Osteocyte (in vitro differentiated cells): ENCODE data around the gene SIGLEC10. TPM values are rescaled to one million over a fixed set of nuclear protein-coding genes. Genes with fewer than 3 reads are reported as not detected.

Experiments used
- DNase-seq: peaks from one replicate; pipeline ENCODE4 v3.0.0; 2021; ENCODE audit warnings: mixed read lengths; ENCODE audit not compliant: unreplicated experiment; ENCODE audit errors: extremely low spot score
- H3K27ac Mint-ChIP-seq: one replicate; pipeline ENCODE4 v1.8.0; 2021; ENCODE audit warnings: mild to moderate bottlenecking, mixed read lengths; ENCODE audit not compliant: unreplicated experiment
- H3K27me3 Mint-ChIP-seq: one replicate; pipeline ENCODE4 v1.8.0; 2021; ENCODE audit warnings: mixed read lengths; ENCODE audit not compliant: unreplicated experiment
- H3K36me3 Mint-ChIP-seq: one replicate; pipeline ENCODE4 v1.8.0; 2021; ENCODE audit warnings: mixed read lengths; ENCODE audit not compliant: unreplicated experiment
- H3K4me1 Mint-ChIP-seq: one replicate; pipeline ENCODE4 v1.8.0; 2021; ENCODE audit warnings: mixed read lengths; ENCODE audit not compliant: unreplicated experiment
- H3K4me3 Mint-ChIP-seq: one replicate; pipeline ENCODE4 v1.8.0; 2021; ENCODE audit warnings: mild to moderate bottlenecking, moderate library complexity, mixed read lengths; ENCODE audit not compliant: unreplicated experiment
- H3K9me3 Mint-ChIP-seq: one replicate; pipeline ENCODE4 v1.8.0; 2021; ENCODE audit warnings: mixed read lengths; ENCODE audit not compliant: unreplicated experiment
- CTCF ChIP-seq: fragments of 200-600 bp; sonication (generic); IDR thresholded peaks from 2 replicates; pipeline ENCODE4 v1.5.0; 2021; ENCODE audit warnings: antibody characterized with exemption, mild to moderate bottlenecking, moderate library complexity
- total RNA-seq: library from RNA; stranded (reverse); gene quantifications from 2 replicates; pipeline ENCODE4 v1.2.1, GENCODE V29; 2021

Gene SIGLEC10
- total RNA-seq, 1 donor from 2014 or later: not detected

- no peak for DNase-seq
- Mint-ChIP-seq H3K27ac (no peak overlapping the region), H3K36me3 (no peaks in the 10 kb centered on the region), H3K9me3 (no peaks in the 10 kb centered on the region), H3K27me3 (no peaks in the 10 kb centered on the region), H3K4me1 (no peaks in the 10 kb centered on the region), H3K4me3 (no peak overlapping the region)
- TF ChIP-seq CTCF: no peak
Measured at GRCh38 chr19:51380379-51380778, 37.1 kb downstream of the SIGLEC10 start.

- no peak for DNase-seq
- no peaks in the 10 kb centered on the region for H3K27me3 Mint-ChIP-seq
- H3K9me3 Mint-ChIP-seq: no peaks in the 10 kb centered on the region
- no peaks in the 10 kb centered on the region for H3K36me3 Mint-ChIP-seq
- H3K4me1 Mint-ChIP-seq: no peaks in the 10 kb centered on the region
- no peak overlapping the region for H3K4me3 Mint-ChIP-seq
- no peak for TF ChIP-seq CTCF
- no peak overlapping the region for H3K27ac Mint-ChIP-seq
Measured at GRCh38 chr19:51377422-51377821, 40.0 kb downstream of the SIGLEC10 start.

- H3K27ac Mint-ChIP-seq: no peak overlapping the region
- no peak for TF ChIP-seq CTCF
- no peaks in the 10 kb centered on the region for H3K36me3 Mint-ChIP-seq
- H3K4me1 Mint-ChIP-seq: no peaks in the 10 kb centered on the region
- no peak for DNase-seq
- no peaks in the 10 kb centered on the region for H3K9me3 Mint-ChIP-seq
- H3K4me3 Mint-ChIP-seq: no peak overlapping the region
- H3K27me3 Mint-ChIP-seq: no peaks in the 10 kb centered on the region
Measured at GRCh38 chr19:51375504-51376221, 41.8 kb downstream of the SIGLEC10 start.

DNA sequence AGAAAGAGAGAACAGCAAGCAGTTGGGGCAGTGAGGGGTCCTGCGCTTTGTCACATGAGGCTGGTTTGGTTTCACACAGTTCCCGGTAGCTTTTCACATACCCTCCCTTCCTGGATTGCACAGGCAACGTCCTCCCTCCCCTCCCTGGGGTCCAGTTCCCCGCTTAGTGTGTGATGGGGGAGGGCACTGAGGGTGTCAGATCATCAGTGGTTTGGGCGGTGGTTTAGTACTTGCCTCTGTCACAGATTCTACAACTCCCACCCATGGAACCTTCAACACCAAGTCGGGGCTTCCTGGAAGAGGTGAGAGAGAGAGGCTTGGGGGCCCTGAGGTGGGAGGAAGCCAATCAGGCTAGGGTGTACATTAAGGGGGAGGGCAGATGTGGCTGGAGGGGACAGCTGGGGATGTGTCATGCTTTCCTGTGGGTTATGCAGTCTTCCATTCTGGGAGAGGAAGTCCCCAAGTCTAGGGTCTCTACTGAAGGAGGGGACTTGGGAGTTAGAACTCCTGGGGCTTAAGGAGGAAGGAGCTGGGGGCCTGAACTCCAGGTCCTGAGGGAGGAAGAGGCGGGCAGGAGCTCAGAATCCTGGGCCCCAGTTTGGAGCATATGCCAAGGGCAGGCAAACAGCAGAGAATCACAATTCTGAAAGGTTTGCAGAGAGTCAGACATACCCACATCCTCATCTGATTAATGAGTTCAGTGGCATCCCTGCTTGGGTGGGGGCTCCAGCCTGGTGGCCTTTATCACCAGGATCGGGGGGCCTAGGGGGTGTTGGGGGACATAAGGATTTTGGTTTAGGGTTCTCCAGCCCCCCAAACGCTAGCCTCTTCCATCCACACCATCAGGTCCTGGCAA is 44.6 kb downstream of the SIGLEC10 start, which contains the start of gene NKG7:
TSS of gene NKG7 (minus strand) at position 6 of the 856 bp plus-strand sequence. CDS start 119 bp downstream, outside the sequence.
- Mint-ChIP-seq H3K36me3 (no peaks in the 10 kb centered on the region), H3K4me1 (peaks cover 5% of the 10 kb centered on the region), H3K27ac (no peak within 1 kb of the TSS), H3K4me3 (no peak within 1 kb of the TSS), H3K27me3 (no peaks in the 10 kb centered on the region), H3K9me3 (no peaks in the 10 kb centered on the region)
- no peak for TF ChIP-seq CTCF
- DNase-seq: no peak

GRCh38 chr19:51372021-51372648 is 45.3 kb downstream of the SIGLEC10 start:
- no peak for TF ChIP-seq CTCF
- Mint-ChIP-seq H3K36me3 (no peaks in the 10 kb centered on the region), H3K4me3 (no peak overlapping the region), H3K9me3 (no peaks in the 10 kb centered on the region), H3K27me3 (no peaks in the 10 kb centered on the region), H3K4me1 (peaks cover 10% of the 10 kb centered on the region), H3K27ac (no peak overlapping the region)
- no peak for DNase-seq
